HG03342 (cell line): ENCODE measurements around the gene MLPH.

Source experiments
- ATAC-seq: cut with Tn5 transposase; IDR thresholded peaks from one replicate; pipeline ENCODE4 v1.9.1; 2021; ENCODE audit warnings: mild to moderate bottlenecking, moderate library complexity; ENCODE audit not compliant: unreplicated experiment

Gene MLPH

GRCh38 chr2:237475704-237476141 is 11.3 kb upstream of the MLPH start:
- peak; percentile 7 for ATAC-seq

DNA sequence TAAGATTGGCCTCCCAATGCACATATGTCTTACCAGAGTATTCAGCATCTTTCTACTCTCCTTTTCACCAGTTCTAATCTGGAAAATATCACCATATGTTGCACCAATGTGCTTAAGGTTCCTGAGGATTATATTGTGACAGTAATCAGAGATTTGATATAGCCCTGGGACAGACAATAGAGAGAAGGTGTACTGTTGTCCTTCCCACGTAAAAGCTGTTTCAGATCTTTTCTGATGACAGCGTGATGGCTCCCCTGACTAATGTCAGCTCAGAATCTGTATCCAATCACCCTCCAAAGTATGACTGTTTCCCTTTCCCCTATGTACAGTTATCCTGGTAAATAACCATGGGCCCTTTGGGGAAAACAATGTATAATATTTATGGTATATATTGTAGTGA is 9.0 kb upstream of the MLPH start:
- no peak for ATAC-seq

GRCh38 chr2:237478979-237479378 is 8.1 kb upstream of the MLPH start:
- no peak for ATAC-seq

- ATAC-seq = no peak
Observed at GRCh38 chr2:237479747-237480146, 7.3 kb upstream of the MLPH start.

- no peak for ATAC-seq
Observed at GRCh38 chr2:237480556-237480955, 6.5 kb upstream of the MLPH start.

- ATAC-seq = no peak
Observed at GRCh38 chr2:237480988-237481525, 6.0 kb upstream of the MLPH start.

GRCh38 chr2:237482485-237482884 is 4.6 kb upstream of the MLPH start:
- no peak for ATAC-seq

DNA sequence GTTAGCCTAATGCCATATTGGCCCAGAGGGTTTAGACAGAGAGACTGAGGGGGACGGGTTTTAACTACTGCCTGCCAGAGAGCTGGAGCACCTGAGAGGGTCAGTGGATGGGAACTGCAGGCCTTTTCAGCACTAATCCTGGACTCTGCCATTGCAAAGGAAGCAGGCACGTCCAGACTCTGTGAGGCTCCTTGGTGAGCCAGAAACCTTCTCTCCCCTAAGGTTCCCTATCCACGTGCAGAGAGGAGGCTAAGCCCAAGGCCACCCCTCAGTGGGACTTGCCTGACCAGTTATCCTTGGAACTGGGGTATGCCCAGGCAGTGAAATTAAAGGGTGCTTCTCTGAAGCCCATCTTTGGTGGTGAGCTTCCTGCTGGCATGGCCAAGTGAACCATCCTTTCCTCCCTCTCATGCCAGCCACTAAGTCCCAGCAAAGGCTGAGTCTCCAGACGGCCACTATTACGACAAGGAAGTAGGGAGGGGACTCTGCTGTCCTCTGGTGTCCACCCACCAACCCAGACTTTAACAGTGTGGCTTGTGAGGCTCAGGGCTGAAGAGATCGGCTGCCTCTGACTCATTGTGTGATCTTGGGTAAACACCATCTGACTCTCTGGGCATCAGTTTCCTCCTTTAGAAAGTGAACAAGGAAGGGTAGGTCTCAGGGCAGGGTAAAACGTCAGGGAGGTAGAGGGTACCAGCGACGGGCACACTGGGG is 3.9 kb upstream of the MLPH start:
- ATAC-seq = no peak

DNA sequence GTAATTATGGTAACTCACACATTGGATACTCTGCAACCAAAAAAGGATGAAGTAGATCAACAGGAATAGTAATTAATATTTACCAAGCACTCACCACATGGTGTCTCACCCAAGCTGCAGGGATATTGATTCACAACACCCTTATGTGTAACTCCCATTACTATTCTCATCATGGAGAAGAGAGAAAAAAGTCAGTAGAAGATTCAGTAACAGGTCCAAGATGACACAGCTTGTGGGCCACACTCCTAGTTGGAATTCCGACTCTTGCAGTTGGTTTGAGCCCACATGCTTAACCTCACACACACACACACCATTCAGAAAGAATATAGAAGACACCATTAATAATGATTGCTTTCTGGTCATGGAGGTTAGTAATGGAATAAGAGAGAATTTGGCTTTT is 1.7 kb upstream of the MLPH start:
- ATAC-seq = no peak

GRCh38 chr2:237485844-237486243 is 1.2 kb upstream of the MLPH start:
- ATAC-seq = no peak

- ATAC-seq = no peak
Observed at GRCh38 chr2:237486334-237486818, 675 bp upstream of the MLPH start.

GRCh38 chr2:237487496-237487895 is 445 bp downstream of the MLPH start:
- no peak for ATAC-seq

DNA sequence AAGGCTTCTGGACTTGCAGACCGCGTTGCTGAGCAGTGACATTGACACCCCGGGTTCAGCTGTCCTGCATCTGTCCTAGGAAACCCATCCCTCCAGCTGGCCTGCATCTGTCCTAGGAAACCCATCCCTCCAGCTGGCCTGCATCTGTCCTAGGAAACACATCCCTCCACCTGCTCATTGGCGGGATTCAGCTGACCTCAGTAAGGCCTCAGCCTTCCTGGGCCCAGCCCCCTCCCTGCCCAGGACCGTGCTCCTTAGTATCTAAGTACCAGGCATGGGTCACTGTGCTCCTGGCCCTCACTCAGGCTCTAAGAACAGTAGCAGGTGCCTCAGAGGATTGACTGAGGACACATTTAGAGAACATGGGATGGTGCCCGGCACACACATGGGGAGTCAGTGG is 1.2 kb downstream of the MLPH start:
- ATAC-seq = no peak

DNA sequence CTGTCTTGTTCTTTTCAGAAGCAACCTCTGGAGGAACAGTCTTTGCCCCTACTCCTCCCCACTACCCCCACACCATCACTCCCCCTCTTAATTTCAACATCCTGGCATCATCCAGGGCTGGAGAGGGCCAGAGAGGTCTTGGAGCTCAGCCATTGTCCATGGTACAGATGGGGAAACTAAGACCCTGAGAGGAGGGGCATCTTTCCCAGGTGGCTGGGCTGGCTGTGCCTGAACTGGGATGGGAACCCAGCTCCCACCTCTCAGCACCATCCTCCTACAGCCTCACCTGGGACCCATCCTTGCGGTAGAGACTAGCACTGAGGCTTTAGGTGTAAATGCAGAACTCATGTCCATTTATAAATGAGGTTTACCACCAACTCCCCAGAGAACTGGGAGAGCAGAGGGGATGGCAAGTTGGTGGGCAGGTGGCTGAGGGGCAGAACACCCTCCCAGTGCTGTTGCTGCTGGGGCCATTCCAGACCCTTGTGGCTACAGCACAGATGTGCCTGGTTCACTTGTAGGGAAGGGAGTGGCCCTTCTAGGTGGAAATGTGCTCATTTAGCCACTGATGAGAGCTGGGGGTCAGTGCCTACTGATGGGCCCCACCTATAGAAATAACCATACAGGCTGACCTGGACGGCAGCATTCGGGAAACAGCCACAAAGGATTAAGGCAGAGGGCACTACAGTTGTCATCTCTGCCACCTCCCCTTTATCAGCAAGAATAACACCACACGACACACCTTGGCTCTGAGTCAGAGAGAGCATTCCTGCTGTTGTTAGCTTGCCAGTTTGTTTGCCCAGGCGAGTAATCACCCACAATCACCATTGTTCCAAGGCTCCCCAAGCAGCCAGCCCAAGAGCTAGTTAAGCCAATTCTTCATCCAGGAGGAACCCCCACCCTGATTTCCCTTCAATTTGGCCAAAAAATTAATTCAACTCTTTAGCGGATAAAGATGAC is 2.1 kb downstream of the MLPH start:
- no peak for ATAC-seq

DNA sequence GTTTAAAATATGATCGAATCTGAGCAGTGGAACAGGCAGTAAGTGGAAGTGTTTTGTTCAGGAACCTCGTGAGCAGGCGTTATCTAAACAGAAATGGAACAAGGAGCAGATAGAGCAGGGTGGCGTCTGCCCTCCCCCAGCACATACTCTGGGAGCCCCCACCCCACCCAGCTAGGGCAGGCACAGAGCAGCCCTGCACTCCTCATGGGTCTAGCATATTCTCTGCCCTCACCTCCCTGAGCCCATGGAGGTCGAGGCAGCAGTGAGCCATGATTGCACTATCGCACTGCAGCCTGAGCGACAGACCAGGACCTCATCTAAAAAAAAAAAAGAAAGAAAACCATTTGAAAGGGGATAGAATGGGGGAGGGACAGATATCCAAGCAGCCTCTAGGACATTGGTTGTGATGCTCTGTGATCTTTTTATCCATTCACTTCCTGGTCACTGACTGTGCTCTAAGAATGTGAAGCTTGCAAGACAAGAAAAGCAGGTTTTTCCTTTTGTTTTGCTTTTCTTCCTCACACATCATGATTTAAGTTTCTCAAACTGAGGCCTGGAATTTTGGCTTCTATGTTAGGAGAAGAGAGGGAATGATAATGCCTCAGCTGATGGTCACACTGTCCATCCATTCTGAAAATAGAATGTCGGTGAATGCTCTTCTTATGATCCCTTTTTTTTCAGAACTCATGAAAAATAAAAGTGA is 3.1 kb downstream of the MLPH start:
- no peak for ATAC-seq

GRCh38 chr2:237490795-237491194 is 3.7 kb downstream of the MLPH start:
- no peak for ATAC-seq

GRCh38 chr2:237491515-237492118 is 4.6 kb downstream of the MLPH start:
- ATAC-seq = no peak

- no peak for ATAC-seq
Observed at GRCh38 chr2:237492137-237492890, 5.3 kb downstream of the MLPH start.

DNA sequence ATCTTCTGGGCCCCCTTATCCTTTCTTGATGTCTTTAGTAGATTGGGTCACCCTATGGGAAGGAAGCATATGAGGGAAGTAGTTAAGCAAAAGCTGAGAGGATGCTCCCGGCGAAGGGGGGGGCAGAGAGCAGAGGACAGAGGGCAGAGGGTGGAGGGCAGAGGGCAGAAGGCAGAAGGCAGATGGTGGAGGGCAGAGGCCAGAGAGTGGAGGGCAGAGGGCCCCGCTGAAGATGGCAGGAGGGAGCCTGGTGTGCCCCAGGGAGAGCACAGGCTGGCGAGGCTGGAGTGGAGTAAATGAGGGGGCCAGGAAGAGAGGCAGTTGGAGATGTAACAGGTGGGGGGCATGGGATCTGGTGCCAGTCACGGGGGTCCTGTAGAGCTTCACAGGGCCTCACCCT is 7.0 kb downstream of the MLPH start:
- no peak for ATAC-seq
